ENCODE measurements around the gene DACT1.

DNA sequence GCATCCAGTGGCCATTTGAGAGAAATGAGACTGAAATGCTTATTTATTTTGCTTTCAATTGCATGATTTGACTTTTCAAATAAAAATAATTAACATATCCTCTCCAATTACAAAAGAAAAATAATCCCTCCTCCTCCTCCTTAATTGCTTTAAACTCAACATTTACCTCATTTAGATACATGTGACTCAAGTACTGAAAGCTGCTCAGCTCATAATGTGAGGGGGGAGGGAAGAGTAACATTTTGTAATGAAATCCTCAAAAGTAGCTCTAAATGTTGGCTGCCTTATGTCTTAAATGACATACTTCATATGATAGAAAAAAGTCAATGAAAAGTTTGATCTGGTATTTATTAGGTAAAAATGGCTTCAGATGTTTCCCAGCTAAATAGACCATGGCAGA is 29.0 kb downstream of the DACT1 start:
- no peak for TF ChIP-seq SRY (CRISPR knock-in tag; IDR thresholded peaks at IDR 0.05)
- no peak for TF ChIP-seq ISL2 (CRISPR knock-in tag; IDR thresholded peaks at IDR 0.05)
- no peak for TF ChIP-seq ZMYM3 (CRISPR knock-in tag; IDR thresholded peaks at IDR 0.05)
- no peak for TF ChIP-seq EZH2 (conservative IDR thresholded peaks at IDR 0.05; ENCODE audit: low read depth, low read length)
- TF ChIP-seq RFXANK (CRISPR knock-in tag; IDR thresholded peaks at IDR 0.05) = no peak
- no peak for TF ChIP-seq IKZF4 (CRISPR knock-in tag; IDR thresholded peaks at IDR 0.05; ENCODE audit: borderline replicate concordance, low read depth, not compliant biosample characterization)
- TF ChIP-seq SMC3 (IDR thresholded peaks at IDR 0.05; ENCODE audit: low read length) = no peak
- TF ChIP-seq, protein P1, sequence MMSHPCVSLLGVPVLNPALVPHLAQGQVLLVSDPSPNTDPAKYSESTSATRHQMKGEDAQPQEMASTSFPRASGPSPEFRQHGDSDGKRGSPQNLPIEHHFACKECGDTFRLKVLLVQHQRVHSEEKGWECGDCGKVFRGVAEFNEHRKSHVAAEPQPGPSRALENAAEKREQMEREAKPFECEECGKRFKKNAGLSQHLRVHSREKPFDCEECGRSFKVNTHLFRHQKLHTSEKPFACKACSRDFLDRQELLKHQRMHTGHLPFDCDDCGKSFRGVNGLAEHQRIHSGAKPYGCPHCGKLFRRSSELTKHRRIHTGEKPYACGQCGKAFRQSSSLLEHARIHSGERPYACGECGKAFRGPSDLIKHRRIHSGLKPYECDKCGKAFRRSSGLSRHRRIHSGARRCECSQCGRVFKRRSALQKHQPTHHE (CRISPR knock-in tag; IDR thresholded peaks at IDR 0.05; ENCODE audit: borderline replicate concordance) = no peak
- TF ChIP-seq MAFK (conservative IDR thresholded peaks at IDR 0.05 in 1 of 2, IDR thresholded peaks at IDR 0.05 in 1 of 2; ENCODE audit: low read length in 2 of 2) = no peak
- no peak for TF ChIP-seq EP300 (IDR thresholded peaks at IDR 0.05; ENCODE audit: low read depth in 2 of 2, low read length in 2 of 2)
- TF ChIP-seq EP300 (CRISPR knock-in tag; IDR thresholded peaks at IDR 0.05; ENCODE audit: borderline replicate concordance) = no peak
- TF ChIP-seq, protein P2, sequence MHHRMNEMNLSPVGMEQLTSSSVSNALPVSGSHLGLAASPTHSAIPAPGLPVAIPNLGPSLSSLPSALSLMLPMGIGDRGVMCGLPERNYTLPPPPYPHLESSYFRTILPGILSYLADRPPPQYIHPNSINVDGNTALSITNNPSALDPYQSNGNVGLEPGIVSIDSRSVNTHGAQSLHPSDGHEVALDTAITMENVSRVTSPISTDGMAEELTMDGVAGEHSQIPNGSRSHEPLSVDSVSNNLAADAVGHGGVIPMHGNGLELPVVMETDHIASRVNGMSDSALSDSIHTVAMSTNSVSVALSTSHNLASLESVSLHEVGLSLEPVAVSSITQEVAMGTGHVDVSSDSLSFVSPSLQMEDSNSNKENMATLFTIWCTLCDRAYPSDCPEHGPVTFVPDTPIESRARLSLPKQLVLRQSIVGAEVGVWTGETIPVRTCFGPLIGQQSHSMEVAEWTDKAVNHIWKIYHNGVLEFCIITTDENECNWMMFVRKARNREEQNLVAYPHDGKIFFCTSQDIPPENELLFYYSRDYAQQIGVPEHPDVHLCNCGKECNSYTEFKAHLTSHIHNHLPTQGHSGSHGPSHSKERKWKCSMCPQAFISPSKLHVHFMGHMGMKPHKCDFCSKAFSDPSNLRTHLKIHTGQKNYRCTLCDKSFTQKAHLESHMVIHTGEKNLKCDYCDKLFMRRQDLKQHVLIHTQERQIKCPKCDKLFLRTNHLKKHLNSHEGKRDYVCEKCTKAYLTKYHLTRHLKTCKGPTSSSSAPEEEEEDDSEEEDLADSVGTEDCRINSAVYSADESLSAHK (CRISPR knock-in tag; IDR thresholded peaks at IDR 0.05; ENCODE audit: borderline replicate concordance) = no peak
- TF ChIP-seq, protein P3, sequence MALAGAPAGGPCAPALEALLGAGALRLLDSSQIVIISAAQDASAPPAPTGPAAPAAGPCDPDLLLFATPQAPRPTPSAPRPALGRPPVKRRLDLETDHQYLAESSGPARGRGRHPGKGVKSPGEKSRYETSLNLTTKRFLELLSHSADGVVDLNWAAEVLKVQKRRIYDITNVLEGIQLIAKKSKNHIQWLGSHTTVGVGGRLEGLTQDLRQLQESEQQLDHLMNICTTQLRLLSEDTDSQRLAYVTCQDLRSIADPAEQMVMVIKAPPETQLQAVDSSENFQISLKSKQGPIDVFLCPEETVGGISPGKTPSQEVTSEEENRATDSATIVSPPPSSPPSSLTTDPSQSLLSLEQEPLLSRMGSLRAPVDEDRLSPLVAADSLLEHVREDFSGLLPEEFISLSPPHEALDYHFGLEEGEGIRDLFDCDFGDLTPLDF (CRISPR knock-in tag; IDR thresholded peaks at IDR 0.05) = no peak
- no peak for TF ChIP-seq GFI1 (CRISPR knock-in tag; IDR thresholded peaks at IDR 0.05; ENCODE audit: borderline replicate concordance)

Data from HepG2 (cell line).